OCI-LY3 (cell line): Measurements from ENCODE around the gene GAGE12E.
"Not testable (repeated sequence)": the region's sequence is repeated elsewhere in the genome, so short reads cannot be mapped to it uniquely, and the experiment has no call there.

Source experiments
- H2AFZ ChIP-seq: fragments of 200-600, 300-600 bp; shearing (Covaris generic); 2 replicates; pipeline ENCODE4 v1.6.0; 2014; ENCODE audit warnings: antibody characterized with exemption, low read depth, low read length
- H3K27ac ChIP-seq: fragments of 200-600, 300-600 bp; sonication (generic); 2 replicates; pipeline ENCODE4 v1.5.1; 2014; ENCODE audit warnings: mild to moderate bottlenecking, low read length, moderate library complexity, mixed read lengths
- H3K27me3 ChIP-seq: fragments of 200-600, 300-600 bp; sonication (generic); 2 replicates; pipeline ENCODE4 v1.6.1; 2014; ENCODE audit warnings: low read depth, low read length, mixed read lengths
- H3K36me3 ChIP-seq: fragments of 200-600, 300-600 bp; sonication (generic); replicated peaks from 2 replicates; pipeline ENCODE3; 2014; ENCODE audit warnings: low read depth, low read length, mixed read lengths
- H3K4me1 ChIP-seq: fragments of 300-600, 200-600 bp; sonication (generic); 2 replicates; pipeline ENCODE4 v1.6.1; 2014; ENCODE audit warnings: low read length, mixed read lengths
- H3K4me2 ChIP-seq: fragments of 200-600, 300-600 bp; sonication (generic); 2 replicates; pipeline ENCODE4 v1.6.1; 2014; ENCODE audit warnings: low read length, mixed read lengths
- H3K4me3 ChIP-seq: fragments of 300-600, 200-600 bp; sonication (generic); 2 replicates; pipeline ENCODE4 v1.5.1; 2014; ENCODE audit warnings: antibody characterized with exemption, mild to moderate bottlenecking, low read length, moderate library complexity
- H3K79me2 ChIP-seq: fragments of 300-600, 200-600 bp; shearing (Covaris generic); 2 replicates; pipeline ENCODE4 v1.6.1; 2014; ENCODE audit warnings: mild to moderate bottlenecking, low read length, mixed read lengths
- H3K9ac ChIP-seq: fragments of 300-600, 200-600 bp; shearing (Covaris generic); 2 replicates; pipeline ENCODE4 v1.6.0; 2014; ENCODE audit warnings: mild to moderate bottlenecking, low read length, moderate library complexity
- H3K9me3 ChIP-seq: fragments of 200-600, 300-600 bp; shearing (Covaris generic); 2 replicates; pipeline ENCODE4 v1.6.1; 2014; ENCODE audit warnings: low read length, mixed read lengths; ENCODE audit not compliant: insufficient read depth
- H4K20me1 ChIP-seq: fragments of 200-600, 300-600 bp; sonication (generic); 2 replicates; pipeline ENCODE4 v1.6.1; 2016; ENCODE audit warnings: low read length, mixed read lengths; ENCODE audit not compliant: insufficient read depth

Gene GAGE12E

GRCh38 chrX:49589769-49590478 is 38.8 kb downstream of the GAGE12E start:
- not testable (repeated sequence) for H4K20me1 ChIP-seq, H3K27ac ChIP-seq, H3K79me2 ChIP-seq, H3K4me3 ChIP-seq, H3K36me3 ChIP-seq, H3K9ac ChIP-seq, H3K27me3 ChIP-seq, H2AFZ ChIP-seq, H3K9me3 ChIP-seq, H3K4me2 ChIP-seq, H3K4me1 ChIP-seq

- not testable (repeated sequence) for H2AFZ ChIP-seq, H3K27me3 ChIP-seq, H3K4me3 ChIP-seq, H4K20me1 ChIP-seq, H3K9ac ChIP-seq, H3K27ac ChIP-seq, H3K79me2 ChIP-seq, H3K9me3 ChIP-seq, H3K4me1 ChIP-seq, H3K36me3 ChIP-seq, H3K4me2 ChIP-seq
Measured at GRCh38 chrX:49590488-49590887, 39.4 kb downstream of the GAGE12E start.

- not testable (repeated sequence) for H3K9me3 ChIP-seq, H3K27me3 ChIP-seq, H3K9ac ChIP-seq, H4K20me1 ChIP-seq, H3K4me1 ChIP-seq, H3K27ac ChIP-seq, H3K4me2 ChIP-seq, H3K4me3 ChIP-seq, H3K36me3 ChIP-seq, H3K79me2 ChIP-seq, H2AFZ ChIP-seq
Measured at GRCh38 chrX:49598720-49599119, 47.6 kb downstream of the GAGE12E start, which contains the start of gene GAGE1. Gene GAGE1 (plus strand): TSS chrX:49599020. CDS start chrX:49600175, 1,155 bp downstream.
